GM12878 (cell line): ENCODE data around the gene CKS1B. TPM values are rescaled to one million over a fixed set of nuclear protein-coding genes. Genes with fewer than 3 reads are reported as not detected.

ENCODE experiments used
- BMI1 ChIP-seq: fragments of 450-650 bp; IDR thresholded peaks from 2 replicates; pipeline ENCODE4 v1.6.1; 2016; ENCODE audit warnings: mild to moderate bottlenecking, moderate library complexity, borderline replicate concordance
- E2F8 ChIP-seq: fragments of 450-650 bp; IDR thresholded peaks from 2 replicates; pipeline ENCODE4 v1.6.1; 2018; ENCODE audit warnings: mild to moderate bottlenecking, low read depth, moderate library complexity; ENCODE audit not compliant: partially characterized antibody
- EGR1 ChIP-seq, 2 experiments: IDR thresholded peaks; 1 replicate in 1 of 2; 2 replicates in 1 of 2; pipeline ENCODE4 v1.6.1; 2011 to 2012; ENCODE audit warnings: low read depth in 2 of 2, low read length in 2 of 2, borderline replicate concordance in 1 of 2, mild to moderate bottlenecking in 1 of 2, moderate library complexity in 1 of 2
- HDGF ChIP-seq: fragments of 450-650 bp; IDR thresholded peaks from 2 replicates; pipeline ENCODE4 v1.6.1; 2016; ENCODE audit warnings: antibody characterized with exemption
- MAX ChIP-seq: IDR thresholded peaks from 2 replicates; pipeline ENCODE4 v1.6.1; 2012; ENCODE audit warnings: low read depth, low read length, improper control_type of control experiment
- MEF2A ChIP-seq: IDR thresholded peaks from 2 replicates; pipeline ENCODE4 v1.6.1; 2011; ENCODE audit warnings: low read depth, mild to moderate bottlenecking, low read length, moderate library complexity; ENCODE audit not compliant: insufficient read depth
- NFIC ChIP-seq: IDR thresholded peaks from 2 replicates; pipeline ENCODE4 v1.6.1; 2012; ENCODE audit warnings: low read depth, mild to moderate bottlenecking, inconsistent platforms, low read length, moderate library complexity
- POLR2AphosphoS5 ChIP-seq: IDR thresholded peaks from 2 replicates; pipeline ENCODE4 v1.6.1; 2011; ENCODE audit warnings: mild to moderate bottlenecking, low read length, inconsistent platforms
- RB1 ChIP-seq: fragments of 450-650 bp; formaldehyde crosslinking; IDR thresholded peaks from 2 replicates; pipeline ENCODE4 v1.6.1; 2017; ENCODE audit warnings: mild to moderate bottlenecking, borderline replicate concordance
- RELB ChIP-seq: fragments of 450-650 bp; IDR thresholded peaks from 2 replicates; pipeline ENCODE4 v1.6.1; 2017; ENCODE audit warnings: low read depth, mild to moderate bottlenecking, moderate library complexity
- SKIL ChIP-seq: fragments of 450-650 bp; IDR thresholded peaks from 2 replicates; pipeline ENCODE4 v1.6.1; 2017; ENCODE audit warnings: mild to moderate bottlenecking, low read depth, inconsistent platforms; ENCODE audit not compliant: poor library complexity, severe bottlenecking
- SREBF2 ChIP-seq: IDR thresholded peaks from 2 replicates; pipeline ENCODE4 v1.6.1; 2012; ENCODE audit warnings: mild to moderate bottlenecking, low read length
- STAT1 ChIP-seq: fragments of 450-650 bp; conservative IDR thresholded peaks from 2 replicates; pipeline ENCODE4 v1.6.1; 2014; ENCODE audit warnings: antibody characterized with exemption, mild to moderate bottlenecking
- TCF12 ChIP-seq: IDR thresholded peaks from 2 replicates; pipeline ENCODE4 v1.6.1; 2011; ENCODE audit warnings: low read depth, mild to moderate bottlenecking, low read length
- WRNIP1 ChIP-seq: IDR thresholded peaks from 2 replicates; pipeline ENCODE4 v1.6.1; 2011; ENCODE audit warnings: low read depth, low read length, improper control_type of control experiment, borderline replicate concordance
- ZBTB11 ChIP-seq: fragments of 450-650 bp; formaldehyde crosslinking; IDR thresholded peaks from 2 replicates; pipeline ENCODE4 v1.5.0; 2022; ENCODE audit warnings: mild to moderate bottlenecking, missing genetic modification characterization
- polyA plus RNA-seq, 11 experiments: library from polyadenylated mRNA; depleted of rRNA in 4 of 11; unstranded in 6 of 11; stranded (reverse) in 5 of 11; fragments of >200 nt; fragmentation: Nextera tagmentation in 4 of 11; fragmentation: Illumina TruSeq in 1 of 11; extraction: Ambion mirVana in 4 of 11; extraction: Trizol in 1 of 11; gene quantifications; 1 replicate in 1 of 11; 2 replicates in 10 of 11; pipeline versions ENCODE4 v1.2.1 to v1.2.3, GENCODE V29; 2011 to 2016; ENCODE audit warnings: inconsistent platforms in 2 of 11, missing spikeins in 2 of 11, low read depth in 1 of 11
- total RNA-seq, 4 experiments: library from RNA; depleted of rRNA in 3 of 4; stranded (reverse); fragments of >200 nt in 3 of 4; fragmentation: Illumina TruSeq in 1 of 4; extraction: Trizol in 1 of 4; gene quantifications; 2 replicates each; pipeline versions ENCODE4 v1.2.1 to v1.2.3, GENCODE V29; 2013 to 2021

The CKS1B gene
- total and polyA plus RNA-seq, 10 of the 15 experiments (the other 5 are each of a cell fraction or from before 2014, with no cell fraction given) = 125 to 608 (median 364) TPM

GRCh38 chr1:155000726-155001424 lies 26.4 kb downstream of the CKS1B start (continued):
- TF ChIP-seq ZBTB11 (CRISPR knock-in tag) = no peak
- TF ChIP-seq POLR2AphosphoS5 = no peak; the same call in 1 of the 2 replicates
- peak; percentile 92; the same call in 1 of the 2 replicates for TF ChIP-seq STAT1
- peak; percentile 47; the same call in 1 of the 2 replicates for TF ChIP-seq MAX
- peak; percentile 50 for TF ChIP-seq SKIL
- TF ChIP-seq RELB = peak; percentile 100
- TF ChIP-seq TCF12 = peak; percentile 48; the same call in 1 of the 2 replicates
- no peak for TF ChIP-seq BMI1
- no peak for TF ChIP-seq SREBF2
- TF ChIP-seq E2F8 = peak; percentile 38
- TF ChIP-seq EGR1 (IDR thresholded peaks at IDR 0.05; ENCODE audit: borderline replicate concordance in 1 of 2, low read depth in 2 of 2, low read length in 2 of 2) = peak in 1 of 2 experiments; percentile 62; a peak in 1 of 3 replicates
- TF ChIP-seq NFIC = no peak
- 0 out of 2 replicates have a peak, but pooled peaks have one; percentile 24 for TF ChIP-seq MEF2A
- TF ChIP-seq RB1 = peak; percentile 97; the same call in 1 of the 2 replicates
- TF ChIP-seq WRNIP1 = no peak
- TF ChIP-seq HDGF = peak; percentile 42; the same call in 1 of the 2 replicates
